ENCODE results near the gene MROH7.

Gene MROH7

DNA sequence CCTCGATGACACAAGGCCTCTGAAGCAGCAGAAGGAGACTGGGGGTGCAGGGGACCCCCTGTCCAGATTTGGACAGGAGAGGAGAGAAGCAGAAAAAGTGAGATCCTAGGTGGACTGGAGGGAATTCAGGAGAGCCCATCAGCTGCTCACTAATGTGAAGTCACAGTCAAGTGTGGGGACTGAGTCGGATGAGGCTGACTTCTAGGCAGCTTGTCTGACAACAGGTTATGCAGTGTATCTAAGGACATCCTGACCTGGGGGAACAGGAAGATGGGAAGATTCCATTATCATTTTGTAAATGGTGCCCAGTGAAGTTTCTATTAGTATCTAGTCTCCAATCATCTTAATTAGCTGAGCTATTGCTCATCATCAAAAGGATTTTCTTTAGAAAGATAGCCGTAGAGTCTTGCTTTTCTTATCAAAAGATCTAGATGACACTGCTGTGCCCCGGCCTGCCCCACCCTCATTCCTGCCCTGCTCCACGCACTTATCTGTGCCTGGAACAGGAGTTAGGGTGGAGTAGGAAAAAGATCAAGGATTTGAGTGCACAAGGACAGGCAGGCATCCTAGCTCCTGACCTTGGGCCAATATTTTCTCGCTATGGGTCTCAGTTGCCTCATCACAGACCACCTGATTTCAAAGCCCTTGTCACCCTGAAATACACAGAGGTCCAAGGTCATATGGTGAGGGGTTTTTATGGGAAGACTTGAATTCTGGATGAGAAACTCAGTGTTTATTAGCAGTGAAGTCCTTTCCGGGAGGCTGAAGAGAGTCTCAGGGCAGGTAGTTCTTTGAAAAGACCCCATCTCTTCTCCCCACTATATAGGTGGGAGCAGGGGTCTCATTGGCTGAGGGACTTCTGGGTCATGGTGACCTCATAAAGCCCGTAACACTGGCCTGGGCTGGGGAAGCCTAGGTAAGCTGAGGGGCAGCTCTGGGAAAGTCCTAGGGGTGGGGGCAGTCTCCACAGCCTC, at the start of gene MROH7:
MROH7 (plus strand) TSS at position 924 of the 974 bp plus-strand sequence. CDS start 11,141 bp downstream, outside the sequence.
- DNase-seq (ENCODE audit: insufficient read length, low spot score), result no peak
- TF ChIP-seq POLR2A (IDR thresholded peaks at IDR 0.05; ENCODE audit: low read depth, low read length), result no peak
- FAIRE-seq, result no peak

DNA sequence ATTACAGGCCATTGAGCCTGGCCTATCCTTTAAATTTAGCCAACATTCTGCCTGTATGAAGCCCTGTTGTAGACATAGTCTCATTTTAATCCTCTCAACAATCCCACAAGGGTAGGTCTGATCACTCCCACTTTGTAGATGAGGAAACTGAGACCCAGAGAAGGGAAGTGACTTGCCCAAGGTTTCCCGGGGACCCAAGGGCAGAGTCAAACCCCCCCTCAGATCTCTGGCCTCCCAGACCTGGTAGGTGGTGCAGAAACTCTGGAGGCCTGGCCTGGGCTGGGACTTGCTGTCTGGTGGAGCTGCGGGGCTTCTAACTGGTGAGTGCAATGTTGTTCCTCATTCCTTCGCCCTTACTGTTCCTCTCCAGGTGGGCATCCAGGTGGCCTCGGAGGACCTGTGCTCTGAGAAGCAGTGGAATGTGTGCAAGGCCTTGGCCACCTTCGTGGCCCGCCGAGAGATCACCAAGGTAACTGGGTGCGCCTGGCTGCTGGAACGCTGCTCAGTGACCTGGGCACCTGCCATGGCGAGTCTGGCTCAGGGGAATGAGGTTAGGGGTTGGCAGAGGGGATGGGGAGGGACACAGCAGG, 47.9 kb upstream of the MROH7 start:
- FAIRE-seq (no peak), DNase-seq (ENCODE audit: insufficient read length, low spot score) (no peak)
- TF ChIP-seq POLR2A (IDR thresholded peaks at IDR 0.05; ENCODE audit: low read depth, low read length), result no peak

DNA sequence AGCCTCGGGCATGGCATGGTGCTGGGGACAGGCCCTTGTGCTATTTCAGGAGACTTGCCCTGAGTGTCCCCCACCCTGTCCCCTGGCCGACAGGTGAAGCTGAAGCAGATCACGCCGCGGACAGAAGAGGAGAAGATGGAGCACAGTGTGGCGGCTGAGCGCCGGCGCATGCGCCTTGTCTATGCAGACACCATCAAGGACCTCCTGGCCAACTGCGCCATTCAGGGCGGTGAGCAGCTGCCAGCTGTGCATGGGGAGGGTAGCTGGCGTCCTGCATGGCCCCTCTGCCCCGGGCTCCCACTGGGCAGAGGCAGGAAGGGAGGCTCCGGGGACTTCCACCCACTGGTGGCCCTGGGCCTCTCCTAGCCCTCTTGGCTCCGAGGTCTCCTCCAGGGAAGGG, 47.1 kb upstream of the MROH7 start:
- TF ChIP-seq POLR2A (IDR thresholded peaks at IDR 0.05; ENCODE audit: low read depth, low read length), result no peak
- DNase-seq (ENCODE audit: insufficient read length, low spot score) (no peak), FAIRE-seq (no peak)

DNA sequence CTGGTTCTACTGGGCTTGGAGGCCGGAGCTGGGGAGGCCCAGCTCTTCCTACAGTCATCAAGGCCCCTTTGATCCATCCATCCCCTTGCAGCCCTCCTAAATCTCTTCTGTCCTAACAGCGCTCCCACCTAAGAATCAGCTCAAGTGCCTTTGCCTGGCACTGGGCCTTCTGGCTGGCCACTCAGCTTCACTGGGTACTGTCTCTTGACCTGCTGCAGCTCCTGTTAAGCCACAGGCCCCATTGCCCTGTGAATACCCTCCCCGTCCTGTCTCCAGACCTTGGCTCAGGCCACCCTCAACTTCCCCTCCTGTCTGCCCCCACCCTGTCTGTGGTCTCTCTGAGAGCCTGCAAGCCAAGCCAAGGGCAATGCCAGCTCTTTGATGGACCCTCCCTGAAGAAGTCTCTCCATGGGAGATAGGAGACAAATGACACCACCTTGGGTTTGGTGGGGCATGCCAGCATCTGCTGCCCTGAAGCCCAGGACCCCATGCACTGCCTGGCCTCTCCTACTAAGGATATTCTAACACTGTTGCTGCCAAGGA, 45.6 kb upstream of the MROH7 start:
- DNase-seq (ENCODE audit: insufficient read length, low spot score), result no peak
- no peak for TF ChIP-seq POLR2A (IDR thresholded peaks at IDR 0.05; ENCODE audit: low read depth, low read length)
- no peak for FAIRE-seq

DNA sequence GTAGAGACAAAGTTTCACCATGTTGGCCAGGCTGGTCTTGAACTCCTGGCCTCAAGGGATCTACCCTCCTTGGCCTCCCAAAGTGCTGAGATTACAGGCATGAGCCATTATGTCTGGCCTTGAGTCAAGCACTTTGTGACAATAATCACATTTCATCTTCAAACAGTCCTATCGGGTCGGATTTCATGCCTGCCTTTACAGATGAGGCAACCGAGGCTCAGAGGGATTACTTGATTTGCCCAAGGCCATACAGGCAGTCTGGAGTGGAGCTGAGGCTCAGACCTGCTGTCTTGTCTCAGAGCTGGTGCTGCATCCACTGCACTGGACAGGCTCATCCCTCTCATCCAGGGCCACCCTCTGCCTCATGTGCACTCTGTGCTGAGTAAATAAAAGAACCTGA, 44.8 kb upstream of the MROH7 start:
- DNase-seq (ENCODE audit: insufficient read length, low spot score) (no peak), FAIRE-seq (no peak)
- no peak for TF ChIP-seq POLR2A (IDR thresholded peaks at IDR 0.05; ENCODE audit: low read depth, low read length)

DNA sequence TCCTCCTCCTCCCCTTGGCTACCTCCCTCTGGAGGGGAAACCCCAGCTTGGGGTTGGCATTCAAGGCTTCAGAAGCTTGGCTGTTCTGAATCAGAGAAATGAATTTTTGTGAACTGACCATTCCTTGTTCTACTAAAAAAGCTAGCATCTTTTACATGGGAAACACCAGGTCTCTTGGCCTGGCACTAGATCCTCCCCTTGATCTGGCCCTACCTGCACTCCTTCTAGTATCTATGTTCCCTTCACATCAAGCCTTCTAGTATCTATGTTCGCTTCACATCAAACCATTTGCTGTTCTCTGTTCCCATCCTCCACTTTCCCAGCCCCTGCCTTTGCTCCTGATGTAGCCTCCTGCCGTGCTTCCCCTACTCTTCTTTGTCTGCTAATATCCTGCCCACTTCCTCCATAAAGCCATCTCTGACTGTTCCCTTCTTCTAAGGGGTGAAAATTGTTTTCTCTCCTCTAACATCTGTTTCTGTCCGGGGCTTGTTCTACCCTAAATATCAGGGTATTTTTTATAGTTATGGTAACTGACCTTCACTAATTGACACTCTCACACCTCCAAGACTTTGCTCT, 44.0 kb upstream of the MROH7 start:
- no peak for TF ChIP-seq POLR2A (IDR thresholded peaks at IDR 0.05; ENCODE audit: low read depth, low read length)
- DNase-seq (ENCODE audit: insufficient read length, low spot score) (no peak), FAIRE-seq (no peak)

DNA sequence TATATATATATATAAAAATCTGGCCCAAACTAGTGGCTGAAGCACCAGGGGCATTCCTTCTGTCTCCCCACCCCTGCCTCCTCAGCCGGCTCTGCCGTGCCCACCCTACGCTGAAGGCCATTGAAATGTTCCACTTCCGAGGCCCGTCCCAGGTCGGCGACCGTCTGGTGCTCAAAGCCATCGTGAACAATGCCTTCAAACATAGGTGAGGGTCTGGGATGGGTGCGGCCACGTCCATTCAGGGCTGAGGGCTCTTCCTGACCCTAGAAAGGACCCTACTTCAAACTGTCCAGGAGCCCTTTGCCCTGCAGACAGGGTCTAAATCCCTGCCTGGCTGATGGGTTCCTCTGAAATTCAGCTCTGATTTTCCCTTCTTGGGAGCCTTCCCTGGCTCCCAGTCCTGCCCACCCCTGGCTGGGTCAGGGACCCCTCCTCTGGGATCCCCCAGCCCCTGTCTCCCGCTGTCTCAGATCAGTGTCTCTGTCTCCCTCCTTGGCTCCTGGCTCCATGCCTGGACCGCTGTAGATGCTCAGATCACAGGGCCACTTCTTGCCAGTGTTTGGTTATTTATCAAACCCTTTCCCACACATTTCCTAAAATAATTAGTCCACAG, 42.3 kb upstream of the MROH7 start:
- FAIRE-seq (no peak), DNase-seq (ENCODE audit: insufficient read length, low spot score) (no peak)
- no peak for TF ChIP-seq POLR2A (IDR thresholded peaks at IDR 0.05; ENCODE audit: low read depth, low read length)

DNA sequence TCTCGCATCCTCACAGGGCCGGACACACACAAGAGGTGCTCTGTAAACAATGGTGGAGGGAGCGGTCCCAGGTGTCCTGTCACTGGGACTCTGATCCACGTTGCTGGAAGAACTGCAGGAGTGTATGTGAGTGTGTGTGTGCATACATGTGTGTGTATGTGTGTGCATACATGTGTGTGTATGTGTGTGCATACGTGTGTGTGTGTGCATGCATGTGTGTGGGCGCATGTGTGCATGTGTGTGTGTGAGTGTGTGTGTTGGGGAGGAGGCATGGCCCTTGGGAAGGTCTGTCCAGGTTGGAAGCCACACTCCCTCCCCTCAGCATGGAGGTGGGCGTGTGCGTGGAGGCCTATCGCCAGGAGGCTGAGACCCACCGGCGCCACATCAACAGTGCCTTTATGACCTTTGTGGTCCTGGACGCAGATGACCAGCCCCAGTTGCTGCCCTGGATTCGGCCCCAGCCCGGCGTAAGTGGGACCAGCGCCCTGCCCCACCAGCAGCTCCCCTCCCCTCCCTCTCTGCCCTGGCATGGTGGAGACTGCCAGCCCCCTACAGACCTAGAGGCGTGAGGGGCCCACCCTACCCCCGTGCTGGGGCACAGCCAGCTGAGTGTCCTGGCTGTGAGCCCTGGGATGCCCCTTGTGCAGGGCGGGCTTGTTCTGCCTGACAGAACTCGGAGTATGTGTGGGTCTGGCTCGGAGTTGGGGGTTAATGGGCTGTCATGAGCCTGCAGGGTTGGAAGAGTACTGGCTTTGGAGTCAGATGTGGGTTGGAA, 40.5 kb upstream of the MROH7 start:
- FAIRE-seq, result no peak
- no peak for TF ChIP-seq POLR2A (IDR thresholded peaks at IDR 0.05; ENCODE audit: low read depth, low read length)
- no peak for DNase-seq (ENCODE audit: insufficient read length, low spot score)

DNA sequence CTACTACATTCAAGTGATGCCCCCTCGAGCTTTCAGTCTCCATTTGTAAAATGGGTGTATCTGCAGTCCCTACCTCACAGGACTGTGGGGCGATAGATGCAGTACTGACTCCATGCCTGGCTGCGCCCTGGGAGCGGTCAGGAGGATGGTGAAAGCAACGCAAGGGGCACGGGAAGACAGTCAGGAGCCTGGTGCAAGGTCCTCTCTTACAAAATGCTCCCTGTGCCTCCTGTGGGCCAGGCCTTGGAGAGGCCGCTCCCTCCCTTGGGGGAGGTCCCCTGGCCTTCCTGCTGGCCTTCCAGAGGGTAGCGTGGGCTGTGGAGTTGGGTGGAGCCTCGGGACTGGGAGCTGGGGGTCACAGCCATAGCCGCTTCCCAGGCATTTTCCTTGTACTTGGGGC, 39.9 kb upstream of the MROH7 start:
- no peak for FAIRE-seq
- no peak for TF ChIP-seq POLR2A (IDR thresholded peaks at IDR 0.05; ENCODE audit: low read depth, low read length)

DNA sequence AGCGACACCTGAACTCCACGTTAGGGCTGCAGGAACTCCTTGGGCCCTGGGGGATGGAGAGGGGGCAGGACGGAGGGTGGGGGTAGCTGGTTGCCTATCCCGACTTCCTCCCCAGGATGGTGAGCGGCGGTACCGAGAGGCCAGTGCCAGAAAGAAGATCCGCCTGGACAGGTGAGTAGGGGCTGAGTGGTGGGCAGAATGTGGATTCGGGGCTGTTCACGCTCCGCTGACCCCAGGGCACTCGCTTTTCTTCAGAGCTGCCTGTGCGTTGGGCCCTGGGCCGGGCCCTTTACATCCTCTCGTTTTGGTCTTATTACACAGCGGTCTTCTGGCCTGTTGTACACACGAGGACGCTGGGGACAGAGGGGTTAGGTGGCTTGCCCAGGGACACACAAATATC, 39.0 kb upstream of the MROH7 start:
- DNase-seq (ENCODE audit: insufficient read length, low spot score), result no peak
- no peak for FAIRE-seq
- no peak for TF ChIP-seq POLR2A (IDR thresholded peaks at IDR 0.05; ENCODE audit: low read depth, low read length)

More for the DNA sequence above, 39.9 kb upstream of the MROH7 start:
- DNase-seq (ENCODE audit: insufficient read length, low spot score), result no peak

DNA sequence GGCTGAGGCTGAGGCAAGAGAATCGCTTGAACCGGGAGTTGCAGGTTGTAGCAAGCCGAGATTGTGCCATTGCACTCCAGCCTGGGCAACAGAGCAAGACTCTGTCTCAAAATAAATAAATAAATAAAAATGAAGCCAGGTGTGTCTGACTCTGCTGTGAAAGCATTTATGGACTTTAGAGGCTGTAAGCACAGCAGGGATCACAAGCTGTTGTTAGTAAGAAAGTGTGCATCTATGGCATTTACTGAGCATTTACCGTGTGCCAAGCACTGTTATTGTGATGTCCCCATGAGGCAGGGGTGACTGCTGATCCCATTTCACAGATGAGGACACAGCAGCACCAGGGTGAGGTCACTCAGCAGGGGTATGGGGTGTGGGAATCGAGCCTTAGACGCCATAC, 38.3 kb upstream of the MROH7 start:
- TF ChIP-seq POLR2A (IDR thresholded peaks at IDR 0.05; ENCODE audit: low read depth, low read length), result no peak
- FAIRE-seq, result no peak
- no peak for DNase-seq (ENCODE audit: insufficient read length, low spot score)

DNA sequence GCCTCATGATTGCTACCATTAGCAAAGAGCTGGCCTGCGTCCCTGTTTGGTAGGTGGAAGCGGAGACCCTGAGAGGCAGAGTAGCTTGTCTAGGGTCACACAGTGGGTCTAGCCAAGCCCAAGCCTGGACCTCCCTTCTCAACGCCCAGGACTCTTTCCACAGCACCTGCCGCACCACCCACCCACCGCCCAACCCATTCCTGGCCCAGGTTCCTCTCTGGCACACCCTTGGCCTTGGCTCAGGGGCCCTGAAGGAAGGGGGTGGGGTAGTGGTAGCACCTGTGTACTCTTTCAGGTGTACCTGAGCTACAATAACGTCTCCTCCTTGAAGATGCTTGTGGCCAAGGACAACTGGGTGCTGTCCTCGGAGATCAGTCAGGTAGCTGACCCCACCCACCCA, 37.5 kb upstream of the MROH7 start:
- no peak for TF ChIP-seq POLR2A (IDR thresholded peaks at IDR 0.05; ENCODE audit: low read depth, low read length)
- DNase-seq (ENCODE audit: insufficient read length, low spot score) (no peak), FAIRE-seq (no peak)

Measured in H54 (cell line).